Right atrium auricular region (tissue), 2 donors: ENCODE measurements around the gene DLEU7. TPM values are rescaled to one million over a fixed set of nuclear protein-coding genes. Genes with fewer than 3 reads are reported as not detected.

ENCODE experiments used
- total RNA-seq, 2 donors: library from RNA; depleted of rRNA; stranded (reverse); fragments of >200 nt; gene quantifications; one replicate each; pipeline ENCODE4 v1.1.0, GENCODE V29; 2016

The DLEU7 gene
- total RNA-seq, 2 donors from 2014 or later, result 0.31 TPM; not detected in 1

Other genes starting within 250 kb of the DLEU7 start
- gene RNASEH2B, start 66.1 kb upstream of the DLEU7 start, total RNA-seq, result 10 to 100 TPM; 22.9 to 36.9 TPM